GM12865 (cell line): ENCODE data around the gene CRADD.

Experiments
- DNase-seq: peaks from one replicate; pipeline ENCODE4 v3.0.0; 2010; ENCODE audit warnings: low read depth
- H3K4me3 ChIP-seq: 2 replicates; pipeline ENCODE4 v1.5.1; 2011; ENCODE audit warnings: mild to moderate bottlenecking, low read depth, low read length, control low read depth
- TF ChIP-seq, protein P1 (sequence below): IDR thresholded peaks from 2 replicates; pipeline ENCODE4 v1.5.1; 2011; ENCODE audit warnings: low read length, control low read depth, low read depth, inconsistent platforms; ENCODE audit not compliant: insufficient read depth; ENCODE audit errors: missing control alignments

The CRADD gene

DNA sequence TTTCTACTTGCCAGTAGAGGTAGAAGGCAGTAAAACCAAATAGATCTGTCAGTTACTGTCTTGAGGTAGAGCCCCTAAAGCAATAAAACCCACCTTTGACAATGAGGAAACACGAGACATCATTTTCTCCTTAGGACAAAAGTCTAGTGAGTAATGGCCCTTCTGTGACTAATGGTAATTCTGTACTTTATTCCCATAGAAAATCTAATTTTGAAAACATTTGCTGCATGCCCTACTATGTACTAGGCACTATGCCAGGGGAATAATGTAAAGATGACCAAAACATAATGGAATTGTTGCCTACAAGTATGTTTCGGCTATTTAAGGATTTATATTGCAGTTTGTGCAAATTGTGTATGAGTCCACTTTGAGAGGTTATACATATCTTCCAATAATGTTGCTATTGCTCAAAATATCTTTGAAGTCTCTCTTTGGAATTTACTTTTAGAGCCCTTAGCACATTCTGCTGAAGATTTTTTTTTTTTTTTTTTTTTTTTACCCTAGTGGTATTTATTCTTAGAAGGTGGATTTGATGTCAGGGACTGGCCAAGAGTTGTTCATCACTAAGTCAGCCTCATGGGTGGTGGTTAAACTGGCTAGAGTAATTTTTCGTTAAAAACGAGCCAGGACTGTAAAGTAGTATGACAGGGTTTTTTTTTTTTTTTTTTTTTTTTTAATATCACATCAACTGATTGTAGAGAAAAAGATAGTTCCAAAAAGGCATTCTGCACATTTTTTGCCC, 109.7 kb downstream of the CRADD start:
- no peak for DNase-seq
- TF ChIP-seq, protein P1, sequence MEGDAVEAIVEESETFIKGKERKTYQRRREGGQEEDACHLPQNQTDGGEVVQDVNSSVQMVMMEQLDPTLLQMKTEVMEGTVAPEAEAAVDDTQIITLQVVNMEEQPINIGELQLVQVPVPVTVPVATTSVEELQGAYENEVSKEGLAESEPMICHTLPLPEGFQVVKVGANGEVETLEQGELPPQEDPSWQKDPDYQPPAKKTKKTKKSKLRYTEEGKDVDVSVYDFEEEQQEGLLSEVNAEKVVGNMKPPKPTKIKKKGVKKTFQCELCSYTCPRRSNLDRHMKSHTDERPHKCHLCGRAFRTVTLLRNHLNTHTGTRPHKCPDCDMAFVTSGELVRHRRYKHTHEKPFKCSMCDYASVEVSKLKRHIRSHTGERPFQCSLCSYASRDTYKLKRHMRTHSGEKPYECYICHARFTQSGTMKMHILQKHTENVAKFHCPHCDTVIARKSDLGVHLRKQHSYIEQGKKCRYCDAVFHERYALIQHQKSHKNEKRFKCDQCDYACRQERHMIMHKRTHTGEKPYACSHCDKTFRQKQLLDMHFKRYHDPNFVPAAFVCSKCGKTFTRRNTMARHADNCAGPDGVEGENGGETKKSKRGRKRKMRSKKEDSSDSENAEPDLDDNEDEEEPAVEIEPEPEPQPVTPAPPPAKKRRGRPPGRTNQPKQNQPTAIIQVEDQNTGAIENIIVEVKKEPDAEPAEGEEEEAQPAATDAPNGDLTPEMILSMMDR = no peak
- H3K4me3 ChIP-seq = no peak overlapping the region

DNA sequence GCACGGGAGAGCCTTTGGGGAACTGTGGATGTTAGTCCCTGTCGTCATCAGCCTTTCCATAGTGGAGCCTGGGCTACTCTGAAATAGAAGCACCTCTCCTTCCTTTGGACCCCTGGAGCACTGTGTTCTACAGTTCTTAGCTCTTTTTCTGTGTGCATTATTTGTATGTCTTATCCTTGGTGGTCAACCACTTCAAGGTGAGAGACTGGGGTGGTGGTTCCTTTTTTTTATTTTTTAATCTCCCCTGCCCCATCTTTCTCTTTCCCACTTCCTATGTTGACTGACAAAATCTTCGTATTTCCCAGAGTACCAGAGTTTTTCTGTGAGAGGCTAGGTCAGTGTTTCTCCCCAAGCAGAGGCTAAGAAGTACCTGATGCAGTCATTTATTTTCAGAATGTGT, 111.7 kb downstream of the CRADD start:
- DNase-seq = no peak
- H3K4me3 ChIP-seq = no peak overlapping the region
- TF ChIP-seq, protein P1 = no peak

DNA sequence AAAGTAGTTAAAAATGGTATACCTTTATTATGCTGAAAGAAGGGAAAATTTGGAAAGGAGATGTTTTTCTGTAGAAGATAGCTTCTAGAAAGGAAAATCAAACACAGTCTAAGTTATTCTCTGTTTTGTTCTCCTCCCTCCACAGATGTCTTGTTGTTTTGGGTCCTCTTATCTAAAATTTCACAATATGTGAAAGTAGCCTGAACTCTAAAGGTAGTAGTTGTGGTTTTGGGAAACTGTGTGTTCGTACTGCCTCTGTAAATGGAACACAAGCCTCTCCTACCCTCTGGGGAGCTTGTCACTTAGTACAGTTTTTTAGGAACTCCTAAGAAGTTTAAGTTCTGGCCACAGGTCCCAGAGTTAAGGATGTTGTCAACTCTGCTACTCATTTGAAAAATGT, 112.6 kb downstream of the CRADD start:
- TF ChIP-seq, protein P1 = no peak
- no peak overlapping the region for H3K4me3 ChIP-seq
- no peak for DNase-seq

DNA sequence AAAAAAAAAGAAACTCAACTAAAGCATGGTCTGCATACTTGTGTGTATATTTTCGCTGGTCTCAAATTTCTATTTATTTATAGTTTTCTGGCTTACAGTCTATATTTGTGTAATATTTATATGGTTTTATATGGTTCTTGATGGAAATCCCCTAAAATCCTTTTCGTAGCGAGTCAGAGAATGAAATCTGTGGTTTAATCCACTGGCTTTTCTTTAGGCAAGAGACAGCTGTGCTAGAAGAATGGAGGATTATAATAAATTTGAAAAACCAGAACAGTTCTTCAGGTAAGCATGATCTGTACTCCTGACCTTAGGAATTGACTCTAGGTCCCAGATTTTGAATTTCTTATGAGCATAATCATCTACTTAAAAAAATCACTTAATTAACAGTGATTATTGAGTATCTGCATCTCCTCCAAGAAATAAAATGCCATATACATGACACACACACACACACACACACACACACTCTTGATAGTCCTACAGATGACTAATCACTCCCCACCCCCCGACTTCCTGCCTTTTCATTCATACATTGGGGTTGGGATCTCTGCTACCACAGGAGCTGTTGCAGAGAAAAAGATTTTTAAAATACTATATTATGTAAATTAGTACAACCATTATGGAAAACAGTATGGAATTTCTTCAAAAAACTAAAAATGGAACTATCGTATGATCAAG, 113.4 kb downstream of the CRADD start:
- TF ChIP-seq, protein P1 = no peak
- H3K4me3 ChIP-seq = no peak overlapping the region
- DNase-seq = no peak

DNA sequence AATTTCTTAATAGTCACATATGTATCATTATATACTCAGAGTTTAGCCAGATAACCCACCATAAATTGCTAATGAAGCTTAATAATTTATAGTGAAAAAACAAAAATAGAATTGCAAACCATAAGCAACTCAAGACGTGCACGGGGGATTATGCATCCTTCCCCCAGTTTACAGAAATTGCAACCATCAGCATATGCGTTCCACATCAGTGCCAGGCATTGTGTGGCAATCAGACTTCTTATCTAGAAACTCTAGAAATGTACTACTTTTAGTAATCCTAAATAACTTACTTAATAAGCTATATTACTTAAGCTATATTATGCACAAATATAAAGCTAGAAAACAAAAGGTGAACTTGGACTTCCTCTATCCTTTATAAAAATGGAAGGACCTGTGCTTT, 115.8 kb downstream of the CRADD start:
- TF ChIP-seq, protein P1 = no peak
- no peak for DNase-seq
- H3K4me3 ChIP-seq = no peak overlapping the region

DNA sequence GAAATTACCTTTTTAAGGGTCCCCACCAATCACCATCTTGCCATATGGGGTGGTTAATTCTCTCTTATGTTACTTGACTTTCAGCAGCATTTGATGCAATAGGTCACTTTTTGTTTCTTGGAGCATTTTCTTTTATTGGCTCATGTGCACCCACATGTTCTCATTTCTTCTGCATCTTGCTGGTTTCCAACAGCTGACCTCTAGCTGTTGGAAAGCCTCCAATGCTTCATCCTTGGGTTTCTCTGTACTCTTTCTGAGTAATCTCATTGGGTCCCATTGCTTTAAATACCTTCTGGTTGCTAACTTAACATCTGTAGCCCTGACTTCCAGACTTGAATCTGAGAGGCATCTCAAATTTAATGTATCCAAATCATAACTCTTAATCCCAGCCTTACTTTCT, 116.8 kb downstream of the CRADD start:
- TF ChIP-seq, protein P1 = no peak
- H3K4me3 ChIP-seq = no peak overlapping the region
- no peak for DNase-seq

DNA sequence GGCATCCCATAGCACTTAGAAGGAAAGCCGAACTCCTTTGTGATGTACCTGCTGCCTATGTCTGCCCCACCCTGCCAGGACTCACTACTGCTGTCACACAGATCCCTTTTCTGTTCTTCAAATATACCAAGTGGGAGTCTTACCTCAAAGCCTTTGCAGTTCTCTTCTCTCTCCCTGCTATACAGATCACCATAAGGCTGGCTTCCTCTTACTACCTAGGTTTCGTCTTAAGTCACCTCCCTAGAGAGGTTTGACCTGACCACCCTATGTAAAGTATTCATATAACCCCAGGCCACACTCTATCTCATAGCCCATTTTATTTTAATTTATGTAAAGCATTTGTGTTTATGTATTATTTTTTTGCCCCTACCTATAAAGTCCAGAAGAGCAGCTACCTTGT, 117.6 kb downstream of the CRADD start:
- no peak overlapping the region for H3K4me3 ChIP-seq
- TF ChIP-seq, protein P1 = no peak
- DNase-seq = peak; percentile 14
